Upper lobe of right lung (tissue), 1 donor: Measurements from ENCODE around the gene NCK2. TPM values are rescaled to one million over a fixed set of nuclear protein-coding genes. Genes with fewer than 3 reads are reported as not detected.

Source experiments
- ATAC-seq: fragments of 200-7000 bp; cut with Tn5 transposase; one replicate; pipeline ENCODE4 v1.9.1; 2020; ENCODE audit warnings: mild to moderate bottlenecking, moderate library complexity
- DNase-seq: peaks from one replicate; pipeline ENCODE4 v3.0.0-alpha.2; 2020
- H3K27ac ChIP-seq: fragments of 200-600 bp; one replicate; pipeline ENCODE4 v1.8.0; 2022
- H3K27me3 ChIP-seq: fragments of 200-600 bp; one replicate; pipeline ENCODE4 v1.8.0; 2022; ENCODE audit warnings: mild to moderate bottlenecking
- H3K36me3 ChIP-seq: fragments of 200-600 bp; one replicate; pipeline ENCODE4 v1.8.0; 2022
- H3K4me1 ChIP-seq: fragments of 200-600 bp; one replicate; pipeline ENCODE4 v1.8.0; 2022
- H3K4me3 ChIP-seq: fragments of 200-600 bp; one replicate; pipeline ENCODE4 v1.8.0; 2022; ENCODE audit warnings: mild to moderate bottlenecking
- H3K9me3 ChIP-seq: fragments of 200-600 bp; one replicate; pipeline ENCODE4 v1.8.0; 2022
- CTCF ChIP-seq: fragments of 200-600 bp; IDR thresholded peaks from one replicate; pipeline ENCODE4 v1.8.0; 2022; ENCODE audit warnings: antibody characterized with exemption
- intact Hi-C: fragments of 100-400 bp; cut with DNase I; formaldehyde crosslinking; loops from one replicate; pipeline ENCODE4 v1.11.0; 2022
- total RNA-seq: library from RNA; stranded (reverse); fragmentation: NEBNext Ultra II Directional; extraction: Animal tissue kit (Norgen Biotek cat#: 25700); gene quantifications from one replicate; pipeline ENCODE4 v1.2.1, GENCODE V29; 2021
- donor health status: DM: no; HTN: yes; CAD: no; lungs with severe emphysema.

NCK2 gene
- total RNA-seq, 1 donor from 2014 or later, result 49.7 TPM

- H3K9me3 ChIP-seq, result no peaks in the 10 kb centered on the region
- no peaks in the 10 kb centered on the region for H3K27me3 ChIP-seq
- no peak overlapping the region for H3K4me3 ChIP-seq
- no peak overlapping the region for H3K27ac ChIP-seq
- no peak for ATAC-seq
- DNase-seq, result no peak
- peaks cover 8% of the 10 kb centered on the region for H3K4me1 ChIP-seq
- no peaks in the 10 kb centered on the region for H3K36me3 ChIP-seq
- intact Hi-C loops, result no loop called here
- TF ChIP-seq CTCF, result no peak
Observed at GRCh38 chr2:105737980-105738657, 6.6 kb upstream of the NCK2 start.

GRCh38 chr2:105738658-105739241, 6.0 kb upstream of the NCK2 start:
- Histone ChIP-seq H3K27ac (no peak overlapping the region), H3K36me3 (no peaks in the 10 kb centered on the region), H3K4me1 (peaks cover 10% of the 10 kb centered on the region), H3K9me3 (no peaks in the 10 kb centered on the region), H3K4me3 (no peak overlapping the region), H3K27me3 (no peaks in the 10 kb centered on the region)
- ATAC-seq, result no peak
- intact Hi-C loops, result no loop called here
- DNase-seq, result no peak
- no peak for TF ChIP-seq CTCF

- no peak for DNase-seq
- Histone ChIP-seq H3K27me3 (no peaks in the 10 kb centered on the region), H3K4me3 (no peak overlapping the region), H3K9me3 (no peaks in the 10 kb centered on the region), H3K36me3 (no peaks in the 10 kb centered on the region), H3K27ac (no peak overlapping the region), H3K4me1 (peaks cover 13% of the 10 kb centered on the region)
- TF ChIP-seq CTCF, result no peak
- intact Hi-C loops, result no loop called here
- ATAC-seq, result no peak
Observed at GRCh38 chr2:105739426-105739825, 5.3 kb upstream of the NCK2 start.

GRCh38 chr2:105739944-105740530, 4.7 kb upstream of the NCK2 start:
- H3K9me3 ChIP-seq, result no peaks in the 10 kb centered on the region
- H3K4me3 ChIP-seq, result no peak overlapping the region
- ATAC-seq (no peak), DNase-seq (no peak)
- TF ChIP-seq CTCF, result no peak
- peaks cover 13% of the 10 kb centered on the region for H3K4me1 ChIP-seq
- intact Hi-C loops, result no loop called here
- H3K36me3 ChIP-seq, result no peaks in the 10 kb centered on the region
- no peaks in the 10 kb centered on the region for H3K27me3 ChIP-seq
- H3K27ac ChIP-seq, result no peak overlapping the region

GRCh38 chr2:105741174-105741573, 3.5 kb upstream of the NCK2 start:
- Histone ChIP-seq H3K4me1 (peaks cover 17% of the 10 kb centered on the region), H3K4me3 (no peak overlapping the region), H3K27ac (no peak overlapping the region), H3K36me3 (no peaks in the 10 kb centered on the region), H3K27me3 (no peaks in the 10 kb centered on the region), H3K9me3 (no peaks in the 10 kb centered on the region)
- DNase-seq (no peak), ATAC-seq (no peak)
- no peak for TF ChIP-seq CTCF
- intact Hi-C loops, result no loop called here
